HS-27A (cell line): ENCODE results near the gene FGFR2.
"Not testable (repeated sequence)": the region's sequence is repeated elsewhere in the genome, so short reads cannot be mapped to it uniquely, and the experiment has no call there.

Experiments
- DNase-seq: peaks from one replicate; pipeline ENCODE4 v3.0.0-alpha.2; 2012; ENCODE audit warnings: low read depth, missing footprints

The FGFR2 gene

DNA sequence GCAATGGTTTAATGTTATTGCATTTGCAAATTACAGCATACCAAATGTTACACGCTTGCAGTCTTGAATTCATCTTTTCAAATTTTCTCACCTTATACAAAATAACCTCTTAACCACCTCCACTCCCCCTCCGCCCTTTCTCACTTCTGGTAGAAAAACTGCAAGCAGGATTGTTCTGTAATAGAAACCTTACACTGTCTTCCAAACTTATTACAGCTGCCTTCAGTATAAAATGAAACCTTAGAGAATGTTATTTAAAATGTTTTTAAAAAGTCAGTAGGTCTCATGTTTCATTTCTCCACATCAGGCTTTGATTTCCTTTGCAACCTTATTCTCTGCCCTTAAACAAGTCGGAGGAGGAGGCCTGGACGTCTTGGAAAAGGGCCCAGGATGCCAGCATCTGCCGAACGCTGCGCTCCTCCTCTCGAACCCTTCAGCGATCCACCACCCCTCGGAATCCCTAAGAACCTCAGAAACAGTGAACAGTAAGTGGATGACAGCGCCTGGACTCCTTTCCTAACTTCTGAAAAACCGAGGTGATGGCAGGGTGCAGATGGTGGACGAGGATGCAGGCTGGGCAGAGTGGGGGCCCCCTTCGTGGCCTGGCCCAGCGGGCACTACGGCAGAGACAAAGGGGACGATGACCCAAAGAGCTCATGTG, 74.0 kb downstream of the FGFR2 start:
- no peak for DNase-seq

DNA sequence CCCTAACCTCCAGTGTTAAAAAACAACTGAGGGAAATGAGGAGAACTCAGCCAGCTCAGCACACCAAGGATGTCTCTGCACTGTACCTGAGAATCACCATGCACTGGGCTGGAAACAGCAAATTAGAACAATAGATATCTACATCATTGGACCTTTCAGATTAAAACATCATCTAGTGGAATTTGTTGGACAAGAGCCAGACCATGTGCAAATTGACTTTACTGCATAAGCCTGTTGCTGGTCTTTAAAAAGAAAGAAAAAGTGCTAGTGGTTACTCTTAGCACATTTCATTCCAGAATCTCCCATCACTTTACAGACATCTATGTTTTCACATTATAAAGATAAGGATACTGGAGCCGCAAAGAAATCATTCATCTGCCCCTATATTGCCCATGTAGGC, 75.4 kb downstream of the FGFR2 start:
- no peak for DNase-seq

DNA sequence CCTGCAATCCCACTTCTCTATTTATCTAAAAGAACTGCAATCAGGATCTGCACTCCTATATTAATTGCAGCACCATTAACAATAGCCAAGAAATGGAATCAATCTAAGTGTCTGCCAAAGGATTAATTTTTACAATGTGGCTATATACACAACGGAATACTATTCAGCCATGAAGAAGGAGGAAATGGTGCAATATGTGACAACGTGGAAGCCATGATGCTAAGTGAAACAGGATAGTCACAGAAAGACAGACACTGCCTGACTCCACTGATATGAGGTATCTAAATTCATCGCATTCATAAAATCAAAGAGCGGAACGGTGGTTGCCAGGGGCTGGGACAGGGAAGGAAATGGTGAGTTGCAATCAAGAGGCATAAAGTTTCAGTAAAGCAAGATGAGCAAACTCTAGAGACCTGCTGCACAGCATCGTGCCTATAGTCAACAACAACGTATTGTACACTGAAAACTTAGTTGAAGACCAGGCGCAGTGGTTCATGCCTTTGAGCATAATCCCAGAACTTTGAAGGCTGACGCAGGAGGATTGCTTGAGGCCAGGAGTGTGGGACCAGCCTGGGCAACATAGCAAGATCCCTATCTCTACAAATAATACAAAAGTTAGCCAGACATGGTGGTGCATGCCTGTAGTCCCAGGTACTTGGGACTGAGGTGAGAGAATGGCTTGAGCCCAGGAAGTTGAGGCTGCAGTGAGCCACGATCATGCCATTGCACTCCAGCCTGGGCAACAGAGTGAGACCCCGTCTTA, 76.3 kb downstream of the FGFR2 start:
- no peak for DNase-seq

DNA sequence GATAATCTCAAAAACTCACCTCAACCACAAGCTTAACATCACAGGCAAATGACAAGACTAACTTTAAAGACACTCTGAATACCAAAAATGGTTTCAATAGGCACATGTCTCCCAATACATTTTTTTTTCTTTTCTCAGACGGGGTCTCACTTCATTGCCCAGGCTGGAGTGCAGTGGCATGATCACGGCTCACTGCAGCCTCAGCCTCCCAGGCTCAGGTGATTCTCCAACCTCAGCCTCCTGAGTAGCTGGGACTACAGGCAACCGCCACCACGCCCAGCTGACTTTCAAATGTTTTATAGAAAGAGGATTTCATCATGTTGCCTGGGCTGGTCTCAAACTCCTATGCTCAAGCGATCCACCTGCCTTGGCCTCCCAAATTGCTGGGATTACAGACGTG, 77.7 kb downstream of the FGFR2 start:
- DNase-seq = not testable (repeated sequence)

DNA sequence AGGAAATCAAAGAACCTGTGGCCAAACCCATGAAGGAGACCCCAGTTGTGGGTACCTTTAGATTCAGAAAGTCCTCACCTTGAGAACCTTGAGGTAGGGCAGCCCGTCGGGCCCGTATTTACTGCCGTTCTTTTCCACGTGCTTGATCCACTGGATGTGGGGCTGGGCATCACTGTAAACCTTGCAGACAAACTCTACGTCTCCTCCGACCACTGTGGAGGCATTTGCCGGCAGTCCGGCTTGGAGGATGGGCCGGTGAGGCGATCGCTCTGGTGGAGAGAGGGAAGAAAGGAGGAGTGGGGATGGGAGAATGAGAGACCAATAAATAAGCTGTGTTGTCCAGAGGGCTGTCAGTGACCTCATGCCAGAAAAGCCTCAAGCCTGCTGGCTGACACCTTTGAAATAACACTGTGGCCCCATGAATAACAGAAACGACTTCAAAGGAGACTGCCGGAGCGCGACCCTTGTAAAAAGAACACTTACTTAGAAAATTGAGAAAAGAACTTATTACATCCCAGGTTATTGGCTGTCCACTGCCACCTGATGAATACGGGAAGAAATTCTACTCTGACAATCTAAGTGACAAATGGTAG, 78.2 kb downstream of the FGFR2 start:
- DNase-seq = no peak

DNA sequence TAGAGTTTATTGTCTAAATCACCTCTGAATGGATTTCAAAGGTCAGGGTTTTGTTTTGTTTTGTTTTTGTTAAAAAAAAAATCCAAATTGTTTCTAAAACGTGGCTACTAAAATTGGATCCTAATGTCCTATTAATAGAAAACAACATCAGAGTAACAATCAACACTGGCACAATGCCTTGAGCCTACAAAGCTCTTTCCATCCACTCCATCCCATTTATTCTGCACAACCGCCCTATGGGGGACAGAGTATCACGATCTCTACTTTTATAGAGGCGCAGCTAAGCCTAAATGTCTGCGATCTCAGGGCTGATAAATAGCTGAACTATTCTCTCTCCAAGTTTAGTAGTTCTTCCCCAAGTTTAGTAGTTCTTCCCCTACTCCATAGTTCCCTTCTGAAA, 78.8 kb downstream of the FGFR2 start:
- no peak for DNase-seq

DNA sequence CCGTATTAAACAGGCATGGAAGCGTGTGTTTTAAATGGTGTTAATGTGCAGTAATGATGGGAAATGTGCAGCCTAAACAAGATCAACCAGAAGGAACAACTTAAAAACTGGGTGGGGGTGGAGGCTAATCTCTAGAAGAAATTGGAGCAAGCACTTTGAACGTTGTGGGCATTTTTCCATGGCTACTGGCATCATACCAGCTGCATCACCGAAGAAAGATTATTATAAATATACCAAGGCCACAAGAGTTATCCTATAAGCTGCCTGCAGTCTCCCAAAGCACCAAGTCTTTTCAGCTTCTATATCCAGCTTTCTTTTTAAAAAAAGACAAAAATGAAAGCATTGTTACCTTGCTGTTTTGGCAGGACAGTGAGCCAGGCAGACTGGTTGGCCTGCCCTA, 79.9 kb downstream of the FGFR2 start:
- no peak for DNase-seq

DNA sequence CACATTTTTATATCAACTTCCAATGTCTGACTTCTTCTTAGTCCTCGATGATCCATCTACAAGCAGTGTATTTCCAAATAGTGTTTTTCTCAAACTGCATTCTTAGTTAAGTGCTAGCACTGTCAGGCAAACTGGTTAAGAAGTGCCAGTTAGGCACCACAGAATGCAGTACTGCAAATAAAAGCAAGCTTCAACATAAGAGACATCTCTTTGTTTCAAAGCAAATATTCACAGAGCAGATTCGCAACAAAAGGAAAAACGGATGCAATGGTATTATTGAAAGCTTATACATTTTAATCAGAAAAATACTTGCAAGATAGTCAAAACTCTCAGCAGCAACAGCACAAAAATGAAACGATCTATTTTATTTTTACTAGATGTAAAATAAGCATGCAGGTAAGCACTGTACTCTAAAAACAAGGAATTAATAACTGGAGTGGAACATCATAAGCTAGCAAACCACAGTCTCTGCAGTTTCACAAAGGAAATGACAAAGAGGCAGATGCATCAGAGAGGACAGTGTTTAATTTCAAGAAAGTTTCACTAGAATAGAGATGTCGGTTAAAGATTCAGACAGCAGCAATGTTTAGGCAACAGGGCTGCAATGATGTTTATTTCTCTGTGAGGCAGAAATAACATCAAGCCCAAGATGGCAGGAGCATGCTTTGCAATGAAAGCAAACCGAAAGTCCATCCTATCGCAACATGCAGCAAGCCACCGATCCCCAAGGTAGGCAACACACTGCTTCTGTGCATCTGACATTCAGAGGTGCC, 82.0 kb downstream of the FGFR2 start:
- no peak for DNase-seq

DNA sequence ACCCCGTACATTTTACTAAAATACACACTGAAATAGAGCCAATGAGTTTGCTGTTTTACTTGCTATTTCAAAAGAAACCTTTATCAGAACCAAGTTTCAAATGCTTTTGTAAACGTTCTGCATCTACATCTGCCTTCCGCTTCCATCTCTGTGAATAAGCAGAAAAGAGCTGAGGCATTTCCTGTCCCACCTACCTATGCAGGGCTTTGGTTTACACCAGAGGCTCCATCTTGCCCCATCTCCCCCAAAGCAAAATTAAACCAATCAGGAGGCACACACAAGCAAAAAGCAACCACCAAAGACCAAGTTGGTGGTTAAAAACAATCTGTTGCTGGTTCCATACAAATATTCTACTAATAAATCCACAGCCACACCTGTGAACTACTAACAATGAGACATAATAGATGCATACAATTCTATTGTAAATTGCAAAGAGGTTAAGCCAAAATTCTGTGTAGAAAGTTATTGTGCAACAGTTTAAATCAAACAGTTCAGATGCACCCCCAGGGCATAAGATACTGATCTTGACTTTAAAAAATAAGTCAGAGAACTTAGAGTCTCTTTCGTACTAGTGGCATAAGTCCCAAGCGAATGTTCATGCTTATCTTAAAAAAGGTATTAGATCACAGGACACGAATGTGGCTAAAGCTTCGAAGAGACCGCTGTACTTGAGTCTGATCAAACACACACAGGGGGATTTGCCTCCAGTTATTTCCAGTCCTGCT, 83.9 kb downstream of the FGFR2 start:
- no peak for DNase-seq

DNA sequence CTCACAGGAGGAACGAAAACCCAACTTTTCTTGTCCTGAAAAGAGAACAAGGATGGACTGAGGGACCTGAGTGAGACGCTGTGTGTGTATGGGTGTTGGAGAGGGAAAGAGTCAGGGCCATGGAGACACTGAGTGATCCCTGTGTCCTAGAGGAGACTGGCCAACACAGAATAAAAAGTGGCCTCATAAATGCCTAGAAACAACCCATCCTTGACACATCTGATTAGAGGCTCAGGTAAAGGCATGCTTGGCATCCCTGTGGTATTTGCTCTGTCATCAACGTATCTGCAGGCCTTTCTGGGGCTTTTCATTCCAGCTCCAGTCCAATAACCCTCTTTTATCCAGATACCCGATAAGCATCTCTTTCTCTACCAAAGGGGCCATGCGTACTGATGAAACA, 86.3 kb downstream of the FGFR2 start:
- no peak for DNase-seq

DNA sequence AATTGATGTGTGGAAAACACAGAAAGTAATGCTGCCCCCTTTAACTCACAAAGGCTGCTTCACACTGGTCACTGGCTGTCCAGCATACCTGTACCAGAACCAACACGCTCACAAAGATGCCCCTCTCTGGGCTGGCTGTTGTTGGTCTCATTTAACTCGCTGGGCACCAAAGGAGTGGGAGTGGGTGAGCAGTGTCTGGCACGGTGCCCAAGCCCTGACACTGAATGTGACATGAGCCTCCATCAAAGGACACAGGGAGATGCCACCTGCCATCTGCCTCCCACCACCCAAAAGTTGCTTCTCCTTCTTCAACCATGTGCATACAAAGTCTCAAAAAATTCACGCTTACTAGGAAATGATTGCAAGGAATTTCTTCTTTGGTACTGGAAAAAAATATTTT, 86.8 kb downstream of the FGFR2 start:
- no peak for DNase-seq

DNA sequence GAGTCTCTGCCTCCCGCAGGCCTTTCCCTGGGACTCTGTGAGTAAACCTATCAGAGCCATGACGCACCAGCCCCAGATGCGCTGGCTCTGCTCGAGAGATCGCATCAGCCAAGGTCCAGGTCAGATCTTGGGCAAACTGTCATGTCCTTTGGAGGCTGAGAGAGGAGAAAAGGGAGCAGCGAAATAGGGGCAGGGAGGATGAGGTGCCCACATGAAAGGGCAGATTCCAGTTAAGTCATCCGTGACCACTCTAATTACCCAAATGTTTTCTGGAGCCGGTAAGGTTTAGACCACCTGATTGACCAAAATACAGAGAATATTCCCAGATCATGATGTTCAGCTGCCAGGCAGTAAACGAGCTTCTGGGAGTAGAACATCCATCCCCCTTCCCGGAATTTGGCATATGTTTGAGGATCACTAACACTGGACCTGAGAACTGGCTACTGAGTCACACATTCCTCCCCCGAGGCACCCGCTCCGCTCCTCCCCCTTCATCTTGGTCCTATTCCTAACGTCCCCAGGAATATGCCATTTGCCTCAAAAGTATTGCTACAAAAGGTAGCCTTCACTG, 88.0 kb downstream of the FGFR2 start:
- no peak for DNase-seq

DNA sequence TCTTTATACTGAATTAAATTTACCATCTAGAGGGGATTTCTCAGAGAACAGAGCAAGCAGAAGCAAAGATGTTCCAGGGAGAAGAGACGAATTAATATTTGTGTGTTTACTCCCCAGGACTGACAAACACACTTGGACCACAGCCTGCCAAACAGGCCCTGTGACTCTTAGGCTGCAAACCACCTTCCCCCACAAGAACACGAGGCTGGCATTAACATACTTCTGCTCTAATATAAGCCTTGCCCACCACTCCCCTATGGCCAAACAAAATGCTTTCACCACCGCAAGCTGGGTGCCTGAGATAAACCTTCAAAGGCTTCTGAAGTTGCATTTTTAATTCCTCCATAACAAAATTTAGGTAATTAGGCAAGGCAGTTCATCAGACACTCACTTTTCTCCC, 88.4 kb downstream of the FGFR2 start:
- no peak for DNase-seq

DNA sequence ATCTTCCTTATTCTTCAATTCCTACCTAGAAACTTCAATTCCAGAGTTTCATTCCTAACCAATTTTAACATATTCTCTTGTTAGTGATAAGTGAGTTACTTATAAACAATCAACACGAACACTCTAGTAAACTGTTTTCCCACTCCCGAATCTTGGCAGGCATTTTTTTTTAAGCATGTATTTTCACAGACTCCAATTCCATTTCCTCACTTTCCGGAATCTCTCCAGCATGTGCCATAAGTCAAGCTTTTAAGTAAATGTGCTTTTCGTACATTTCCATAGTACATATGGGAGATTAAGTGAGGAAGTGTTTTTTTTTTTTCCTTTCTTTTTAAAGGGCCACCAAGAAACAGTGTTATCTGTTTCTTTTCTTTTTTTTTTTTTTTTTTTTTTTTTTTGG, 89.1 kb downstream of the FGFR2 start:
- no peak for DNase-seq

DNA sequence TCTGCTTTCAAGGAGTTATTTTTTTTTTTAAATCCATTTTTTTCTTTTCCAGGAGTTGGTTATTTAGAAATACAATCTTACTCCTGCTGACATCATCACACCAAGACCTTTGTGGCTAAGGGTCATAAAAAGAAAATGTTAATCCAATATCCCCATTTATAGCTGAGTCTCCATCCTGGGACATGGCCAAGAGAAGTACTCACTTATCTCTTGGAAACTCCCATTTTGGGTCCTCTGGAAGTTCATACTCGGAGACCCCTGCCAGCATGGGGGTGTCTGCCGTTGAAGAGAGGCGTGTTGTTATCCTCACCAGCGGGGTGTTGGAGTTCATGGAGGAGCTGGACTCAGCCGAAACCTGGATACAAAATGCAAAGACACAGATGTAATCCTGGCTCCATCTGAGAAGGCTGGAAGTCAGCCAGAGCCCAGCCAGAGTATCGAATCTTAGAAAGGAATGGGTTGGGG, 94.6 kb downstream of the FGFR2 start:
- no peak for DNase-seq

DNA sequence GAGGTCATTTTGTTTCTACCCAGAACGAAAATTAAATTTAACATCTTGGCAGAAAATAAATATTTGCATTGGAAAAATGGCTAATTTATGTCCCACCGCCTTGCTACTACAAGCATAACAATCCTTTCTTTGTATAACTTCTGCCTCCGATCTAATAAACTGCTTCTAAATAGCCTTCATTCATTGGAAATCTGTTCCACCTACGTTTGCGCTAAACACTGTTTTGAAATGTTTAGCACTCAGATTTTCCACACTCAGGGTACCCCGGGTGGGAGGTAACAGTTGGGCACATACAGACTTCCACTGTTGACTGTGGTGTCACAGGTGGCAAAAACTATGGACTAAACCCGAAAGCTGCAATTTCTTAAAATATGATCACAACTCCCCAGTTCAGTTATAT, 96.4 kb downstream of the FGFR2 start:
- DNase-seq = no peak

DNA sequence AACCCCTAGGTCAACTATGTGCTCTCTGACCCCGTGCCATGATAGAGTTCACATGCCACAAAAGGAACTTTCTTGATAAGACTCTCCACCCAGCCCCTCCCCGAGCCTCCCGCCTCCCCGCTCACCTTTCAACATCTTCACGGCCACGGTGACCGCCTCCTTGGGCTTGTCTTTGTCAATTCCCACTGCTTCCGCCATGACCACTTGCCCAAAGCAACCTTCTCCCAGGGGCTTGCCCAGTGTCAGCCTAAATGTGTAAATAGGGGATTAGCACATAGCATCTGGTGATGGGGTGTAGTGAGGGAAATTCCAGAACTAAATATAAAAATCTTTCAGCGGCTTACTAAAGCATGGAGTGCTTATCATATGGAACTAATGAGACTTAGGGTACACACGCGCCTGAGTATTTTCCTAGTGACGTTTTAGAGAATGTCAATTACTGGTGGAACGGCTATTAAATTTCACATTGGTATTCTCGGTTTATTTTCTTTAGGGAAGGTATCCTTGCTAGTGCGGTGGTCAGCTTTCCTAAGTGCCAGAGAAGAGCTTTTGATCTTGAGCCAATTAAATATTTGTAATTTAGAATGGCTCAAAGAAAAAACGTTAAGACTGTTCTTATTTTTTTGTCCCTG, 97.4 kb downstream of the FGFR2 start:
- no peak for DNase-seq

DNA sequence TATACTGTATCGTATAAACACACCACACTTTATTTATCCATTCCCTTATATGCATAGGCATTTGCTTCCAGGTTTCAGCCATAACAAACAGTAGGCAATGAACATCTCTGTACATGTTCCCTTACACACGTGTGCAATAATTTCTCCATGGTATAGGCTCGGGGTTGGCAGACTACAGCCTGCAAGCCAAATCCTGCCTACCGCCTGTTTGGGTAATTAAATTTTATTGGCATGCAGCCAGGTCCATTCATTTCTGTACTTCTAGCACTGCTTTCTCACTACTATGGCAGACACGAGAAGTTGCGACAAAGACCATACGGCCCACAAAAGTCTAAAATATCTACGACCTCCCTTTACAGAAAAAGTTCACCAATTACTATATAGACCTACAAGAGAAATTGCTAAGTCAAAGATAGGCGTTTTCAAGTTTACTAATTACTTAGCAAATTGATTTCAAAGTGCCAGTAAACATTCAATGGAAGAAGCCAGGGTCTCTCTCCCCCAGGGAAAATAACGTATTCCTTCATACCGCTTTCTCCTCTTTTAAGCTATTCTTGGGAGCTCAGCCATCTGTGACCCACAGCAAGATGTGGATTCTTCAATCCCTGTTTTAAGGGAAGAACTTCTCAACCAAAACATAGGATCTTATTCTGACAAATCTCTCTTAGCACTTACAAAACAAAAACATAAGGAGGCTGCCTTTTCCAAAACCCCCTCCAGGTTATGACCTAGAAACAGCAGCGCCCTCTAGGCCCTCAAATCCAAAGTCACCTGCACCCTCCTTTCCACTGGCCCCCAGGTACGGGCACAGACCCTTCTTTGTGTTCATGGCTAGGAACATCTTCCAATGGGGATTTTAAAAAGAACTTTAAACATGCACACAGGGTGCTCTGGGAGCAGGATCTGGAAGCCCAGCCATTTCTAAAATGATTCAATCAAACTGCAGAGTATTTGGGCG, 100.5 kb downstream of the FGFR2 start:
- DNase-seq = no peak

DNA sequence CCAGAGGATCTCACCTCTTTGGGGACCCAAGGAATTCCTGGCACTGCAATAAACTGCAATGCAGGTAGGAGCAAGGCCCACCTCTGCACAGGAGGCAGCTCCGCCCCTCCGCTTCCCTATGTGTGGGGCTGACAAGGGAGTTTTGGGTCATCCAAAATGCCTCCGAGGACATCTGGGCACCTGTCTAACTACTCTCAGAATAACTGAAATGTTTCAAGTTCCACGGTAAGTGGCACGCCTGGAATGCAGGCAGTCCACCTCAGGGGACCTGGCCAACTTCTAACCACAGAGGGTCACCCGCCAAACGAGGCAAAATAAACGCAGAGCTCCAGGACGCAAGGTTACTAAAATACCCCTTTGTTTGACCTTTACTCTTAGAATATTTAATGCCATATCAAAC, 102.5 kb downstream of the FGFR2 start:
- no peak for DNase-seq

DNA sequence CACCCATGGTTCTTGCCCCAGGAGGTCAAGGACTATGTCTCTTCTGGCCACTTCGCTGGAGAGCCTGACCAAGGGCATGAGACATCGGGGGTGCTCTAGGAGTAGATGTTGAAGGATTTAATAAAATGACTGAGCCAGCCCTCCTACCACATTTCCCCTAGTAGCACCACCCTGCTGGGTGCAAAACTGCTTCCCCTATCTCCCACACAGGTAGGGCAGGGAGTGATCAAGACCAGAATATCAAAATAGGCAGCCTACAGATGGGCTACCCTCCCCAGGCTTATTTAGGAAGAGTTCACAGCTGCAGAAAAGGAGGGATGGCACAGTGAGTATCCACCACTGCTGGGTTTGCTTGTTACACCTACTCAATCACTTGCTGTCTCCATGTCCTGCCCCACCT, 103.9 kb downstream of the FGFR2 start:
- DNase-seq = no peak
